HepG2 (cell line): Measurements from ENCODE around the gene CACNG5. TPM values are rescaled to one million over a fixed set of nuclear protein-coding genes. Genes with fewer than 3 reads are reported as not detected.

Experiments
- ATAC-seq: fragments of 200-7000 bp; cut with Tn5 transposase; 3 replicates; pipeline ENCODE4 v1.9.1; 2020; ENCODE audit warnings: mild to moderate bottlenecking, moderate library complexity
- BruUV-seq: library from RNA; stranded (reverse); fragments of 400-500 nt; replicated peaks from 2 replicates; lab custom pipeline; 2021; lab: Mats Ljungman, UMichigan
- CTCF ChIA-PET: fragments of 300-600 bp; formaldehyde crosslinking; extraction: SDS; loops from one replicate; lab custom pipeline; 2021; ENCODE audit warnings: low total read pairs, inconsistent platforms, low intra/inter-chr PET ratio; lab: Yijun Ruan, JAX
- POLR2A ChIA-PET: fragments of 350-600 bp; sonication (Branson Sonifier 250); formaldehyde crosslinking; loops from one replicate; lab custom pipeline; 2020; ENCODE audit warnings: antibody characterized with exemption, inconsistent platforms; lab: Yijun Ruan, JAX
- DNase-seq: peaks from one replicate; pipeline ENCODE4 v3.0.0-alpha.2; 2015; ENCODE audit warnings: low spot score
- FAIRE-seq: peaks from 3 replicates; lab custom pipeline; 2011; peaks lifted over from hg19 to GRCh38; lab: Jason Lieb, UNC
- H2AFZ ChIP-seq: one replicate; pipeline ENCODE4 v1.6.1; 2011; ENCODE audit warnings: low read length, inconsistent platforms
- H3K27ac ChIP-seq: fragments of 300-600 bp; 3 replicates; pipeline ENCODE4 v1.8.0; 2011; ENCODE audit warnings: mixed run types, mild to moderate bottlenecking, mixed read lengths, low read length, inconsistent platforms; ENCODE audit not compliant: insufficient read depth; ENCODE audit errors: extremely low read length
- H3K27me3 ChIP-seq, 2 experiments: fragments of 200-600 bp in 1 of 2; 2 replicates in 1 of 2; 3 replicates in 1 of 2; pipeline versions ENCODE4 v1.6.0 to v1.8.0; 2011; ENCODE audit warnings: low read length in 2 of 2, mild to moderate bottlenecking in 2 of 2, moderate library complexity in 2 of 2, inconsistent platforms in 1 of 2; ENCODE audit not compliant: insufficient read depth in 2 of 2, control insufficient read depth in 1 of 2
- H3K36me3 ChIP-seq, 2 experiments: fragments of 200-600 bp in 1 of 2; replicated peaks in 1 of 2; 2 replicates in 1 of 2; 3 replicates in 1 of 2; pipeline versions ENCODE4 v1.5.1 to v1.8.0; 2011; ENCODE audit warnings: low read length in 2 of 2, inconsistent platforms in 1 of 2; ENCODE audit not compliant: insufficient read depth in 2 of 2, control insufficient read depth in 1 of 2
- H3K4me1 ChIP-seq: 2 replicates; pipeline ENCODE4 v1.5.1; 2012; ENCODE audit warnings: low read length, inconsistent platforms; ENCODE audit not compliant: insufficient read depth
- H3K4me2 ChIP-seq: 2 replicates; pipeline ENCODE4 v1.6.0; 2011; ENCODE audit warnings: low read depth, low read length, inconsistent platforms
- H3K4me3 ChIP-seq, 3 experiments: fragments of 200-600 bp in 1 of 3; sonication (generic), shearing (Covaris generic) in 1 of 3; replicated peaks in 1 of 3; 2 replicates each; pipeline ENCODE4 v1.5.1; 2011 to 2016; ENCODE audit warnings: low read length in 3 of 3, inconsistent platforms in 2 of 3, low read depth in 2 of 3, mild to moderate bottlenecking in 2 of 3, control low read depth in 1 of 3, mixed read lengths in 1 of 3; ENCODE audit not compliant: insufficient read depth in 1 of 3
- H3K79me2 ChIP-seq: one replicate; pipeline ENCODE4 v1.6.1; 2011; ENCODE audit warnings: low read length, inconsistent platforms; ENCODE audit not compliant: insufficient read depth
- H3K9ac ChIP-seq: 2 replicates; pipeline ENCODE4 v1.6.0; 2011; ENCODE audit warnings: mild to moderate bottlenecking, low read depth, low read length, inconsistent platforms; ENCODE audit not compliant: insufficient read depth
- H3K9me3 ChIP-seq: 2 replicates; pipeline ENCODE4 v1.5.1; 2012; ENCODE audit warnings: mild to moderate bottlenecking, low read length
- H4K20me1 ChIP-seq: 2 replicates; pipeline ENCODE4 v1.6.0; 2011; ENCODE audit warnings: inconsistent platforms, mild to moderate bottlenecking, low read length, moderate library complexity; ENCODE audit not compliant: insufficient read depth
- CEBPG ChIP-seq: IDR thresholded peaks from 2 replicates; pipeline ENCODE4 v1.6.1; 2016
- EED ChIP-seq: sonication (generic); formaldehyde crosslinking; IDR thresholded peaks from 2 replicates; pipeline ENCODE4 v1.5.0; 2020; ENCODE audit warnings: mild to moderate bottlenecking, missing genetic modification reagents
- ELF1 ChIP-seq: sonication (generic); formaldehyde crosslinking; IDR thresholded peaks from 2 replicates; pipeline ENCODE4 v1.4.0; 2020; ENCODE audit warnings: missing genetic modification reagents
- MAFG ChIP-seq: sonication (generic); formaldehyde crosslinking; IDR thresholded peaks from 2 replicates; pipeline ENCODE4 v1.5.1; 2020; ENCODE audit warnings: mild to moderate bottlenecking, missing genetic modification reagents
- NFE2L2 ChIP-seq: fragments of 150-350 bp; IDR thresholded peaks from 2 replicates; pipeline ENCODE4 v1.6.1; 2014; ENCODE audit warnings: low read length
- NKX3-1 ChIP-seq: sonication (generic); formaldehyde crosslinking; IDR thresholded peaks from 2 replicates; pipeline ENCODE4 v1.5.0; 2020; ENCODE audit warnings: missing genetic modification reagents
- RFX3 ChIP-seq: IDR thresholded peaks from 2 replicates; pipeline ENCODE4 v1.6.1; 2016; ENCODE audit warnings: missing biosample characterization, missing genetic modification reagents
- RFX5 ChIP-seq: IDR thresholded peaks from 2 replicates; pipeline ENCODE4 v1.6.1; 2011; ENCODE audit warnings: low read depth, low read length, improper control_type of control experiment
- TFDP1 ChIP-seq: IDR thresholded peaks from 2 replicates; pipeline ENCODE4 v1.6.1; 2016; ENCODE audit warnings: missing compliant biosample characterization, missing genetic modification reagents, borderline replicate concordance
- TRAFD1 ChIP-seq: sonication (generic); formaldehyde crosslinking; IDR thresholded peaks from 2 replicates; pipeline ENCODE4 v1.5.1; 2020; ENCODE audit warnings: missing genetic modification reagents, mild to moderate bottlenecking, borderline replicate concordance
- ZBTB25 ChIP-seq: IDR thresholded peaks from 2 replicates; pipeline ENCODE4 v1.6.1; 2018; ENCODE audit warnings: missing genetic modification reagents
- ZBTB4 ChIP-seq: sonication (generic); formaldehyde crosslinking; IDR thresholded peaks from 2 replicates; pipeline ENCODE4 v1.4.0; 2020; ENCODE audit warnings: missing genetic modification reagents, mild to moderate bottlenecking, borderline replicate concordance
- ZNF234 ChIP-seq: sonication (generic); formaldehyde crosslinking; conservative IDR thresholded peaks from 2 replicates; pipeline ENCODE4 v1.5.1; 2020; ENCODE audit warnings: mild to moderate bottlenecking, missing genetic modification reagents
- ZNF430 ChIP-seq: sonication (generic); formaldehyde crosslinking; IDR thresholded peaks from 2 replicates; pipeline ENCODE4 v1.9.0; 2021; ENCODE audit warnings: mild to moderate bottlenecking, missing genetic modification reagents
- ZNF530 ChIP-seq: sonication (generic); formaldehyde crosslinking; IDR thresholded peaks from 2 replicates; pipeline ENCODE4 v1.5.0; 2020; ENCODE audit warnings: low read depth, mild to moderate bottlenecking, missing genetic modification reagents
- ZNF678 ChIP-seq: sonication (generic); formaldehyde crosslinking; IDR thresholded peaks from 2 replicates; pipeline ENCODE4 v1.4.0; 2020; ENCODE audit warnings: mild to moderate bottlenecking, missing genetic modification reagents
- ZNF841 ChIP-seq: sonication (generic); formaldehyde crosslinking; IDR thresholded peaks from 2 replicates; pipeline ENCODE4 v1.8.1; 2023; ENCODE audit warnings: missing genetic modification reagents, borderline replicate concordance
- ZSCAN25 ChIP-seq: sonication (generic); formaldehyde crosslinking; IDR thresholded peaks from 2 replicates; pipeline ENCODE4 v1.8.0; 2022; ENCODE audit warnings: mild to moderate bottlenecking, missing genetic modification reagents
- ZSCAN29 ChIP-seq: sonication (generic); formaldehyde crosslinking; conservative IDR thresholded peaks from 2 replicates; pipeline ENCODE4 v1.4.0; 2020; ENCODE audit warnings: mild to moderate bottlenecking, missing genetic modification reagents
- WGBS: methylation state at CpG from one replicate; pipeline ENCODE4 v1.1.6; 2017; ENCODE audit warnings: low lambda C conversion rate; 5-methylcytosine and 5-hydroxymethylcytosine counted together
- in situ Hi-C: cut with HindIII; loops from 2 replicates; pipeline ENCODE4 v1.10.0; 2017; ENCODE audit warnings: low pct_unique_long_range_greater_than_20kb; ENCODE audit not compliant: extremely low pct_ligation_motif_present
- intact Hi-C: fragments of 100-400 bp; cut with micrococcal nuclease; formaldehyde crosslinking; loops from one replicate; pipeline ENCODE4 v1.10.0; 2022; ENCODE audit not compliant: unreplicated experiment
- polyA plus RNA-seq, 8 experiments: library from polyadenylated mRNA; depleted of rRNA in 3 of 8; stranded (reverse) in 7 of 8; unstranded in 1 of 8; fragments of >200 nt; fragmentation: Illumina TruSeq in 4 of 8; extraction: Trizol in 4 of 8; gene quantifications; 2 replicates each; pipeline versions ENCODE4 v1.2.1 to v1.2.3, GENCODE V29; 2011 to 2016; ENCODE audit warnings: low read depth in 4 of 8, missing spikeins in 1 of 8, mixed read lengths in 1 of 8; ENCODE audit not compliant: insufficient read depth in 1 of 8
- total RNA-seq, 5 experiments: library from RNA; depleted of rRNA; stranded (reverse); fragments of >200 nt; fragmentation: Illumina TruSeq; extraction: Trizol; gene quantifications; 2 replicates each; pipeline ENCODE4 v1.2.3, GENCODE V29; 2016; ENCODE audit warnings: low read depth in 1 of 5

The CACNG5 gene
- total and polyA plus RNA-seq, 2 of the 13 experiments (the other 11 are each of a cell fraction or from before 2014, with no cell fraction given) = not detected

GRCh38 chr17:66840061-66840460, 5.1 kb downstream of the CACNG5 start:
- no peaks in the 10 kb centered on the region for H3K4me1 ChIP-seq
- POLR2A ChIA-PET = no interaction called here
- H4K20me1 ChIP-seq = no peaks in the 10 kb centered on the region
- CTCF ChIA-PET = no interaction called here
- no peak overlapping the region for H3K9ac ChIP-seq
- no peaks in the 10 kb centered on the region for H3K36me3 ChIP-seq
- no peak for ATAC-seq
- no TSS peak for BruUV-seq
- TF ChIP-seq ZNF234 (CRISPR knock-in tag) = no peak
- TF ChIP-seq ZBTB4 (CRISPR knock-in tag) = no peak
- no peak for TF ChIP-seq RFX3 (CRISPR knock-in tag)
- no peak for TF ChIP-seq ELF1 (CRISPR knock-in tag)
- no peak for TF ChIP-seq NFE2L2
- no peak for TF ChIP-seq ZSCAN25 (CRISPR knock-in tag)
- no peak for TF ChIP-seq ZNF841
- no peak for TF ChIP-seq CEBPG (CRISPR knock-in tag)
- TF ChIP-seq ZBTB25 (CRISPR knock-in tag) = no peak
- no peak for TF ChIP-seq EED (CRISPR knock-in tag)
- no peak for TF ChIP-seq TFDP1 (CRISPR knock-in tag)
- no peak for TF ChIP-seq ZNF430
- no peak for TF ChIP-seq TRAFD1 (CRISPR knock-in tag)
- no peak for TF ChIP-seq ZSCAN29 (CRISPR knock-in tag)
- no peak for TF ChIP-seq ZNF678 (CRISPR knock-in tag)
- TF ChIP-seq MAFG (CRISPR knock-in tag) = no peak
- no peak for TF ChIP-seq NKX3-1
- no peak for TF ChIP-seq RFX5
- TF ChIP-seq ZNF530 (CRISPR knock-in tag) = no peak
- H3K27me3 ChIP-seq = peaks cover 5 to 53% of the 10 kb centered on the region in 2 experiments
- intact Hi-C loops (no loop called here), in situ Hi-C loops (no loop called here)
- no peak overlapping the region for H2AFZ ChIP-seq
- H3K4me3 ChIP-seq = no peak overlapping the region
- no peaks in the 10 kb centered on the region for H3K9me3 ChIP-seq
- DNase-seq = no peak
- WGBS = 2% methylated on average over 8 of the region's 10 CpGs
- no peaks in the 10 kb centered on the region for H3K79me2 ChIP-seq
- no peak for FAIRE-seq
- no peak overlapping the region for H3K4me2 ChIP-seq
- no peak overlapping the region for H3K27ac ChIP-seq
